ENCODE measurements around the gene SDK1.

SDK1 gene

GRCh38 chr7:3591944-3592343 lies 290.9 kb downstream of the SDK1 start:
- TF ChIP-seq CTCF (conservative IDR thresholded peaks at IDR 0.05; ENCODE audit: control insufficient read depth, insufficient read depth, low read depth, low read length): no peak
- H3K4me3 ChIP-seq (ENCODE audit: control insufficient read depth, low read depth, low read length): no peak overlapping the region
- no peak for DNase-seq (ENCODE audit: low read depth)

GRCh38 chr7:3592401-3593134 lies 291.5 kb downstream of the SDK1 start:
- no peak for DNase-seq (ENCODE audit: low read depth)
- H3K4me3 ChIP-seq (ENCODE audit: control insufficient read depth, low read depth, low read length): no peak overlapping the region
- TF ChIP-seq CTCF (conservative IDR thresholded peaks at IDR 0.05; ENCODE audit: control insufficient read depth, insufficient read depth, low read depth, low read length): no peak

GRCh38 chr7:3594901-3595300 lies 293.8 kb downstream of the SDK1 start:
- DNase-seq (ENCODE audit: low read depth): no peak
- H3K4me3 ChIP-seq (ENCODE audit: control insufficient read depth, low read depth, low read length): no peak overlapping the region
- no peak for TF ChIP-seq CTCF (conservative IDR thresholded peaks at IDR 0.05; ENCODE audit: control insufficient read depth, insufficient read depth, low read depth, low read length)

GRCh38 chr7:3598854-3599253 lies 297.8 kb downstream of the SDK1 start:
- TF ChIP-seq CTCF (conservative IDR thresholded peaks at IDR 0.05; ENCODE audit: control insufficient read depth, insufficient read depth, low read depth, low read length): no peak
- DNase-seq (ENCODE audit: low read depth): no peak
- H3K4me3 ChIP-seq (ENCODE audit: control insufficient read depth, low read depth, low read length): no peak overlapping the region

GRCh38 chr7:3605222-3605621 lies 304.2 kb downstream of the SDK1 start:
- TF ChIP-seq CTCF (conservative IDR thresholded peaks at IDR 0.05; ENCODE audit: control insufficient read depth, insufficient read depth, low read depth, low read length): no peak
- H3K4me3 ChIP-seq (ENCODE audit: control insufficient read depth, low read depth, low read length): no peak overlapping the region
- no peak for DNase-seq (ENCODE audit: low read depth)

GRCh38 chr7:3606436-3606835 lies 305.4 kb downstream of the SDK1 start:
- no peak overlapping the region for H3K4me3 ChIP-seq (ENCODE audit: control insufficient read depth, low read depth, low read length)
- TF ChIP-seq CTCF (conservative IDR thresholded peaks at IDR 0.05; ENCODE audit: control insufficient read depth, insufficient read depth, low read depth, low read length): no peak
- no peak for DNase-seq (ENCODE audit: low read depth)

GRCh38 chr7:3607847-3608246 lies 306.8 kb downstream of the SDK1 start:
- no peak for TF ChIP-seq CTCF (conservative IDR thresholded peaks at IDR 0.05; ENCODE audit: control insufficient read depth, insufficient read depth, low read depth, low read length)
- no peak overlapping the region for H3K4me3 ChIP-seq (ENCODE audit: control insufficient read depth, low read depth, low read length)
- DNase-seq (ENCODE audit: low read depth): no peak

All from fibroblast of mammary gland (primary cell).